ENCODE results near the gene SEC14L2.

- TF ChIP-seq CTCF (IDR thresholded peaks at IDR 0.05) (no peak), SMC3 (IDR thresholded peaks at IDR 0.05) (no peak), MAX (IDR thresholded peaks at IDR 0.05) (no peak)
Measured at GRCh38 chr22:30439836-30440235, 43.0 kb downstream of the SEC14L2 start.
